ENCODE results near the gene ABLIM2. TPM values are rescaled to one million over a fixed set of nuclear protein-coding genes. Genes with fewer than 3 reads are reported as not detected.

The ABLIM2 gene
- total RNA-seq, 4 donors from 2014 or later, result 177 to 281 (median 244) TPM

DNA sequence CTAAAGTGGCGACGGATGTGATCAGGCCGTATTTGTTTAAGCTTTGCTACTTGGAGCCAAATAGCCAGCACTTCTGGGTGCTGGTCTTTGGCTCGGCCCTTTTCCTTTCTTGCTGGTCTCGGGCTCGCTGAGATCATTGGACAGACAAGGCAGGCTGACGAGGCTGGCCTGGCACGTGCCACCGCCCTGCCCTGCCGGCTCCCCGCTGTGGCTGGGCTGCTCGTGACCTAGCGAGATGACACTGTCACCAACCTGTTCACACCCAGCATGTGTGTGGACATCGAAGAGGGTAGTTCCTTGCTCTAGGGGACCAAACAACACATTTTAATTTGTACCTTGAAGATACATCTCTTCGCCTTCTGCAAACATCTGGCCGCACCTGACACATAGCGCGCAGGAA, 98.0 kb downstream of the ABLIM2 start:
- DNase-seq (peak; percentile 51 to 68), ATAC-seq (peak; percentile 46 to 47)
- in situ Hi-C loops (cut with MboI; ENCODE audit: low sequenced_read_pairs in 4 of 4), result no loop called here
- H3K36me3 ChIP-seq, result peaks cover 0 to 62% of the 10 kb centered on the region in 2 donors
- no peaks in the 10 kb centered on the region for H3K9me3 ChIP-seq
- no peaks in the 10 kb centered on the region for H3K27me3 ChIP-seq
- TF ChIP-seq, protein P1, sequence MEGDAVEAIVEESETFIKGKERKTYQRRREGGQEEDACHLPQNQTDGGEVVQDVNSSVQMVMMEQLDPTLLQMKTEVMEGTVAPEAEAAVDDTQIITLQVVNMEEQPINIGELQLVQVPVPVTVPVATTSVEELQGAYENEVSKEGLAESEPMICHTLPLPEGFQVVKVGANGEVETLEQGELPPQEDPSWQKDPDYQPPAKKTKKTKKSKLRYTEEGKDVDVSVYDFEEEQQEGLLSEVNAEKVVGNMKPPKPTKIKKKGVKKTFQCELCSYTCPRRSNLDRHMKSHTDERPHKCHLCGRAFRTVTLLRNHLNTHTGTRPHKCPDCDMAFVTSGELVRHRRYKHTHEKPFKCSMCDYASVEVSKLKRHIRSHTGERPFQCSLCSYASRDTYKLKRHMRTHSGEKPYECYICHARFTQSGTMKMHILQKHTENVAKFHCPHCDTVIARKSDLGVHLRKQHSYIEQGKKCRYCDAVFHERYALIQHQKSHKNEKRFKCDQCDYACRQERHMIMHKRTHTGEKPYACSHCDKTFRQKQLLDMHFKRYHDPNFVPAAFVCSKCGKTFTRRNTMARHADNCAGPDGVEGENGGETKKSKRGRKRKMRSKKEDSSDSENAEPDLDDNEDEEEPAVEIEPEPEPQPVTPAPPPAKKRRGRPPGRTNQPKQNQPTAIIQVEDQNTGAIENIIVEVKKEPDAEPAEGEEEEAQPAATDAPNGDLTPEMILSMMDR (IDR thresholded peaks at IDR 0.05 in 4 of 5, conservative IDR thresholded peaks at IDR 0.05 in 1 of 5), result no peak
- TF ChIP-seq POLR2A (IDR thresholded peaks at IDR 0.05), result no peak
- peak overlapping the region; percentile 66 to 95 (median 92) for H3K27ac ChIP-seq
- intact Hi-C loops (cut with DNase I; ENCODE audit: low total_unique reads), result no loop called here
- no peak overlapping the region for H3K4me3 ChIP-seq
- H3K4me1 ChIP-seq, result no peaks in the 10 kb centered on the region

DNA sequence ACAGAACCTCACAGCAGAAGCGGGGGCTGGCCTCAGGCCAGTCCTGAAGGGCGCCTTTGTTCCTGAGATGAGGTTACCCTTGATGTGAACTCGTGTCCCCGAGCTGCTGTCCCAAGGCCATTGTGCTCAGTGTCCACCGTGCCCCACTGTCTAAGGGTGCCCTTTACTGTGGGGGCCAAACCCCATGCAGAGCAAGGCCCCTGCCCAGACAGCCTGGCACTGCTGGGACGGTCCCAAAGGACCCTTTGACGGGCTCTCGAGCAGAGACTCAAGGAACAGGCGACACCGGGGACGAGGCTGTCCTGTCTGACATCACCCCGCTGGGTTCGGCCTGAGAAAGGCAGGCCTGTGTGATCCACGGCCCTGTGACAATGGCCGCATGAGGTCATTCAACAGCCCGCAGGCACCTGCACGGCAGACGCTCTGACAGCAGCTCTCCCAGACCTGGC, 100.6 kb downstream of the ABLIM2 start:
- ATAC-seq, result no peak
- peak overlapping the region; percentile 40 to 95 (median 92) for H3K27ac ChIP-seq
- TF ChIP-seq, protein P1 (IDR thresholded peaks at IDR 0.05 in 4 of 5, conservative IDR thresholded peaks at IDR 0.05 in 1 of 5), result no peak
- TF ChIP-seq POLR2A (IDR thresholded peaks at IDR 0.05), result no peak
- intact Hi-C loops (cut with DNase I; ENCODE audit: low total_unique reads), result no loop called here
- H3K27me3 ChIP-seq, result no peaks in the 10 kb centered on the region
- peaks cover 0 to 75% of the 10 kb centered on the region in 2 donors for H3K36me3 ChIP-seq
- no peak for DNase-seq
- no peak overlapping the region for H3K4me3 ChIP-seq
- peaks cover 12 to 13% of the 10 kb centered on the region in 2 donors for H3K4me1 ChIP-seq
- H3K9me3 ChIP-seq, result no peaks in the 10 kb centered on the region
- in situ Hi-C loops (cut with MboI; ENCODE audit: low sequenced_read_pairs in 4 of 4), result no loop called here

DNA sequence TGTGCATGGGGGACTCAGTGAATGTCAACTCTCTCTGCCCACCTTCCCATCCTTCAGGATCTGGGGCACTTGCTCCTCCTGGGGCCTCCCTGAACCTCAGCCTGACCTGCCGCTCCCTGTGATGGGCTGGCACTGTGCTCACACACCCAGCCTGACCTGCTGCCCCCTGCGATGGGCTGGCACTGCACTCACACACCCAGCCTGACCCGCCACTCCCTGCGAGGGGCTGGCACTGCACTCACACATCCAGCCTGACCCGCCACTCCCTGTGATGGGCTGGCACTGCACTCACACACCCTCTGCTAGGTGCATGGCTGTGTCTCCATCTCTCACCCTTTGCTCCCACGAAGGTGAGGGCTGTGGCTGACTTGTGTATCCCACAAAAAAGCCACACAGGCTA, 103.4 kb downstream of the ABLIM2 start:
- TF ChIP-seq POLR2A (IDR thresholded peaks at IDR 0.05), result no peak
- TF ChIP-seq, protein P1 (IDR thresholded peaks at IDR 0.05 in 4 of 5, conservative IDR thresholded peaks at IDR 0.05 in 1 of 5), result no peak
- no peak overlapping the region for H3K4me3 ChIP-seq
- no peaks in the 10 kb centered on the region for H3K27me3 ChIP-seq
- peaks cover 40 to 41% of the 10 kb centered on the region in 2 donors for H3K4me1 ChIP-seq
- H3K27ac ChIP-seq, result peak overlapping the region; percentile 82 to 92 (median 86)
- intact Hi-C loops (cut with DNase I; ENCODE audit: low total_unique reads), result no loop called here
- in situ Hi-C loops (cut with MboI; ENCODE audit: low sequenced_read_pairs in 4 of 4), result no loop called here
- ATAC-seq (no peak), DNase-seq (no peak)
- H3K36me3 ChIP-seq, result peaks cover 0 to 65% of the 10 kb centered on the region in 2 donors
- H3K9me3 ChIP-seq, result no peaks in the 10 kb centered on the region

DNA sequence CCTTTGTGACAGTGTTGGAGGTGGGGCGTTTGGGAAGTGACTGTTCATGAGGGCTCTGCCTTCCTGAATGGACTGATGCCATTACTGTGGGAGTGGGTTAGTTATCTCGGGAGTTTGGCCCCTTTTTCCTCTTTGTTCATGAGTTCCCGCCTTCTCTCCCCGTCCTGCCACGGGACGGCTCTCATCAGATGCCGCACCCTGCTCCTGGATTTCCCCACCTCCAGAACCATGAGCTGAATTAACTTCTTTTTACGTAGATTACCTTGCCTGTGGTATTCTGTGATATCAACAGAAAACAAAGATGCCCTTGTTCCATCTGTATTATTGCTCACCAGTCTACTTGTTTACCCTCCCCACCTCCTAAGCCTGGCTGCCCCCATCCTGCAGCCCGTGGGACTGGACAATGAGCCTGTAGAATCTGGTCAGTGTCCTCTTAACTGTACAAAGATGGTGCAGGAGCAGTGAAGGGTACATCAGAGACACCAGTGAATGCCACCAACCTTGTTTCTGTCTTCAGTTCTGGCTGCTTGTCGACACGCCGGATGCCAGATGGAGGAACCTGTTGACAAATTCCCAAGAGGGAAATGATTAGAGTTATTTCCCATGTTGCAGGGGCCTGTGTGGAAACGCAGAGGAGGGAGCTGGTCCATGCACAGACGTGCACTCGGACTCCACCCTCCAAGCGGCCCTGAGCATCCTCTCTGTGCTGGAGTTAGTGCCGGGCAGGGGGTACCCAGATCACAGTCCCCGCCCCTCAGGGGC, 104.7 kb downstream of the ABLIM2 start:
- Histone ChIP-seq H3K36me3 (peaks cover 0 to 66% of the 10 kb centered on the region in 2 donors), H3K4me1 (peaks cover 45 to 51% of the 10 kb centered on the region in 2 donors), H3K27me3 (no peaks in the 10 kb centered on the region), H3K4me3 (no peak overlapping the region), H3K27ac (peak overlapping the region; percentile 82 to 92 (median 86)), H3K9me3 (no peaks in the 10 kb centered on the region)
- TF ChIP-seq, protein P1 (IDR thresholded peaks at IDR 0.05 in 4 of 5, conservative IDR thresholded peaks at IDR 0.05 in 1 of 5), result no peak
- no peak for TF ChIP-seq POLR2A (IDR thresholded peaks at IDR 0.05)
- intact Hi-C loops (cut with DNase I; ENCODE audit: low total_unique reads) (no loop called here), in situ Hi-C loops (cut with MboI; ENCODE audit: low sequenced_read_pairs in 4 of 4) (no loop called here)
- ATAC-seq, result no peak
- DNase-seq, result no peak

Data from gastrocnemius medialis (tissue), 4 donors.